Erythroblast (primary cell): ENCODE data around the gene AGRP.

Source experiments
- GATA1 ChIP-seq: IDR thresholded peaks from 2 replicates; pipeline ENCODE4 v1.6.1; 2011; ENCODE audit warnings: low read depth, mild to moderate bottlenecking, control low read depth, low read length, moderate library complexity
- POLR2A ChIP-seq: IDR thresholded peaks from 2 replicates; pipeline ENCODE4 v1.6.1; 2011; ENCODE audit warnings: mild to moderate bottlenecking, low read length

DNA sequence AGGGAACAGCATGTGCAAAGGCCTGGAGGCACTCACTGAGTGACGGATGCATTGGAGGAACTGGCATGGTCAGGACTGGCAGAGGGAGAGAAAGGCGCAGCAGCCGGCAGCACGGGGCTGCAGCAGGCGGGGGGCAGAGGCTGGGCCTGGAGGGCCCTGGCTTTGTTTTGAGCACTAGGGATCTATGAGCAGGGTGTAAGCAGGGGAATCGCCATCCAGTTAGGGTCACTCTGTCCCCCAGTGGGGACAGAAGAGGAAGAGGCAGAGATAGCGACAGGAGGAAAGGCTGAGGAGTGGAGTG lies 38.3 kb downstream of the AGRP start:
- TF ChIP-seq POLR2A (no peak), GATA1 (no peak)
